Trophoblast cell (in vitro differentiated cells and primary cell): ENCODE results near the gene TMEM208.

ENCODE experiments used
- DNase-seq, 2 donors: peaks; one replicate each; pipeline ENCODE4 v3.0.0-alpha.2; 2016
- H2AFZ ChIP-seq: 2 replicates; pipeline ENCODE4 v1.6.1; 2013; ENCODE audit warnings: low read length, moderate library complexity, mild to moderate bottlenecking; ENCODE audit not compliant: insufficient read depth, poor library complexity
- H2AK5ac ChIP-seq: 2 replicates; pipeline ENCODE4 v1.6.1; 2013; ENCODE audit warnings: mild to moderate bottlenecking, low read length
- H2BK120ac ChIP-seq: 2 replicates; pipeline ENCODE4 v1.6.1; 2013; ENCODE audit warnings: low read length, mild to moderate bottlenecking, moderate library complexity; ENCODE audit not compliant: insufficient read depth, poor library complexity
- H2BK12ac ChIP-seq: 2 replicates; pipeline ENCODE4 v1.6.1; 2013; ENCODE audit warnings: mild to moderate bottlenecking, low read length, moderate library complexity
- H2BK5ac ChIP-seq: 2 replicates; pipeline ENCODE4 v1.6.1; 2013; ENCODE audit warnings: low read length, low read depth, moderate library complexity, mild to moderate bottlenecking; ENCODE audit not compliant: poor library complexity
- H3K14ac ChIP-seq: 2 replicates; pipeline ENCODE4 v1.6.1; 2013; ENCODE audit warnings: mild to moderate bottlenecking, low read length
- H3K18ac ChIP-seq: 2 replicates; pipeline ENCODE4 v1.6.1; 2013; ENCODE audit warnings: mild to moderate bottlenecking, low read length
- H3K23ac ChIP-seq: 2 replicates; pipeline ENCODE4 v1.6.1; 2013; ENCODE audit warnings: low read length
- H3K27ac ChIP-seq: 2 replicates; pipeline ENCODE4 v1.5.1; 2013; ENCODE audit warnings: low read depth, mild to moderate bottlenecking, inconsistent platforms, low read length, moderate library complexity
- H3K27me3 ChIP-seq: 2 replicates; pipeline ENCODE4 v1.6.1; 2013; ENCODE audit warnings: inconsistent platforms, mild to moderate bottlenecking, low read length, moderate library complexity; ENCODE audit not compliant: insufficient read depth
- H3K36me3 ChIP-seq, 2 experiments: 1 replicate in 1 of 2; 2 replicates in 1 of 2; pipeline ENCODE4 v1.6.1; 2013; ENCODE audit warnings: low read length in 2 of 2, mild to moderate bottlenecking in 2 of 2, moderate library complexity in 1 of 2; ENCODE audit not compliant: insufficient read depth in 2 of 2, control insufficient read depth in 1 of 2
- H3K4ac ChIP-seq: 2 replicates; pipeline ENCODE4 v1.6.1; 2013; ENCODE audit warnings: low read depth, mild to moderate bottlenecking, low read length, moderate library complexity
- H3K4me1 ChIP-seq, 2 experiments: 1 replicate in 1 of 2; 2 replicates in 1 of 2; pipeline ENCODE4 v1.6.1; 2013; ENCODE audit warnings: low read length in 2 of 2, mild to moderate bottlenecking in 2 of 2, moderate library complexity in 1 of 2; ENCODE audit not compliant: insufficient read depth in 2 of 2, control insufficient read depth in 1 of 2
- H3K4me2 ChIP-seq: 2 replicates; pipeline ENCODE4 v1.6.1; 2013; ENCODE audit warnings: inconsistent platforms, mild to moderate bottlenecking, low read length, moderate library complexity
- H3K4me3 ChIP-seq: 2 replicates; pipeline ENCODE4 v1.5.1; 2013; ENCODE audit warnings: mild to moderate bottlenecking, low read depth, low read length, inconsistent platforms
- H3K79me1 ChIP-seq: one replicate; pipeline ENCODE4 v1.6.1; 2013; ENCODE audit warnings: low read length
- H3K79me2 ChIP-seq: 2 replicates; pipeline ENCODE4 v1.6.1; 2013; ENCODE audit warnings: low read length, mild to moderate bottlenecking; ENCODE audit not compliant: control insufficient read depth, insufficient read depth, poor library complexity
- H3K9ac ChIP-seq: 2 replicates; pipeline ENCODE4 v1.6.1; 2013; ENCODE audit warnings: mild to moderate bottlenecking, low read length
- H3K9me3 ChIP-seq: 2 replicates; pipeline ENCODE4 v1.6.1; 2013; ENCODE audit warnings: low read depth, mild to moderate bottlenecking, control low read depth, inconsistent platforms, low read length; ENCODE audit not compliant: insufficient read depth
- H4K12ac ChIP-seq: 2 replicates; pipeline ENCODE4 v1.6.1; 2013; ENCODE audit warnings: low read depth, mild to moderate bottlenecking, low read length, moderate library complexity
- H4K8ac ChIP-seq: 2 replicates; pipeline ENCODE4 v1.6.1; 2013; ENCODE audit warnings: low read depth, mild to moderate bottlenecking, low read length, moderate library complexity
- H4K91ac ChIP-seq: one replicate; pipeline ENCODE4 v1.6.1; 2013; ENCODE audit warnings: low read depth, mild to moderate bottlenecking, low read length, moderate library complexity
- WGBS: extraction: QIAGEN DNeasy Blood & Tissue Kit; methylation state at CpG from one replicate; pipeline ENCODE4 v1.1.7; 2013; ENCODE audit warnings: missing lambda C conversion rate; ENCODE audit not compliant: insufficient read length, insufficient coverage; ENCODE audit errors: extremely low coverage; 5-methylcytosine and 5-hydroxymethylcytosine counted together

TMEM208 gene

GRCh38 chr16:67223992-67224391 lies 2.9 kb upstream of the TMEM208 start:
- H4K12ac ChIP-seq: no peak overlapping the region
- H2BK120ac ChIP-seq: no peak overlapping the region
- no peak overlapping the region for H3K23ac ChIP-seq
- H3K9me3 ChIP-seq: peaks cover 1% of the 10 kb centered on the region
- no peak overlapping the region for H3K4ac ChIP-seq
- no peak overlapping the region for H2AFZ ChIP-seq
- no peak overlapping the region for H3K4me3 ChIP-seq
- H2BK5ac ChIP-seq: no peak overlapping the region
- no peaks in the 10 kb centered on the region for H3K27me3 ChIP-seq
- H3K18ac ChIP-seq: no peak overlapping the region
- H4K8ac ChIP-seq: no peak overlapping the region
- H4K91ac ChIP-seq: no peak overlapping the region
- peaks cover 9% of the 10 kb centered on the region for H3K79me2 ChIP-seq
- peaks cover 12% of the 10 kb centered on the region in 2 experiments for H3K4me1 ChIP-seq
- H3K4me2 ChIP-seq: no peak overlapping the region
- no peak overlapping the region for H3K27ac ChIP-seq
- no peak overlapping the region for H2BK12ac ChIP-seq
- peaks cover 11% of the 10 kb centered on the region in 2 experiments for H3K36me3 ChIP-seq
- H3K79me1 ChIP-seq: peaks cover 8% of the 10 kb centered on the region
- WGBS: no CpG with 5 or more reads among the region's 3 CpGs
- no peak overlapping the region for H3K9ac ChIP-seq
- DNase-seq: no peak
- no peak overlapping the region for H2AK5ac ChIP-seq
- H3K14ac ChIP-seq: no peak overlapping the region

DNA sequence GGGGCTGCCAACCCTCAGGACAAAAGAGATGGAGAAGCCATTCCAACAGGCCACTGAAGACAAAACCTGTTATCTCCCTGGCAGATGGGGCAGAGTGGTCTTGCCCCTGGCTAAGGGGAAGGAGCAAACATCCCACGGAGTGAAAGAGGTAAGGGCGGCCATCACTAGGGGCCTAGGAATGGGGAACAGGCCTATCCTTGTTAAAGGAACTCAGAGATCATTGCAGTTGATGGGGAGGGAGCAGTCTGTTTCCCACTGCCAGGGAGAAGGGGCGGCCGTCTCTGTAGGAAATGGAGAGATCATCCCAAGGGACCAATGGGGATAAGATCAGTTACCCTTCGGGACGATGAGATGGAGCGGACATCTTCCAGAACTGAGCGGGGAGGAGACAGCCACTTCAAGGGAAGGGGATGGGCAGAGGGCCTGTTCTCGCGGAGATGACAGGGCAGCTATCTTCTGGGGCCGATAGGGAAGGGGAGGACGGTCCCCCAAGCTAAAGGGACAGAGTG lies 581 bp upstream of the TMEM208 start:
- H3K9ac ChIP-seq: no peak overlapping the region
- peaks cover 8% of the 10 kb centered on the region for H3K79me1 ChIP-seq
- H4K12ac ChIP-seq: peak overlapping the region; percentile 89
- H3K23ac ChIP-seq: no peak overlapping the region
- no peak overlapping the region for H2AK5ac ChIP-seq
- H3K4me1 ChIP-seq: peaks cover 12% of the 10 kb centered on the region in 2 experiments
- peak overlapping the region; percentile 73 for H2AFZ ChIP-seq
- peaks cover 1% of the 10 kb centered on the region for H3K9me3 ChIP-seq
- peak overlapping the region; percentile 82 for H3K4me2 ChIP-seq
- H4K91ac ChIP-seq: peak overlapping the region; percentile 73
- no peak overlapping the region for H2BK5ac ChIP-seq
- peak overlapping the region; percentile 44 for H3K18ac ChIP-seq
- H3K14ac ChIP-seq: peak overlapping the region; percentile 59
- no peak overlapping the region for H2BK120ac ChIP-seq
- H3K4ac ChIP-seq: peak overlapping the region; percentile 38
- H3K27me3 ChIP-seq: no peaks in the 10 kb centered on the region
- peak overlapping the region; percentile 79 for H3K4me3 ChIP-seq
- no CpG with 5 or more reads among the region's 12 CpGs for WGBS
- no peak for DNase-seq
- peak overlapping the region; percentile 42 for H2BK12ac ChIP-seq
- peaks cover 34% of the 10 kb centered on the region in 2 experiments for H3K36me3 ChIP-seq
- H3K27ac ChIP-seq: no peak overlapping the region
- peaks cover 9% of the 10 kb centered on the region for H3K79me2 ChIP-seq
- H4K8ac ChIP-seq: peak overlapping the region; percentile 91

DNA sequence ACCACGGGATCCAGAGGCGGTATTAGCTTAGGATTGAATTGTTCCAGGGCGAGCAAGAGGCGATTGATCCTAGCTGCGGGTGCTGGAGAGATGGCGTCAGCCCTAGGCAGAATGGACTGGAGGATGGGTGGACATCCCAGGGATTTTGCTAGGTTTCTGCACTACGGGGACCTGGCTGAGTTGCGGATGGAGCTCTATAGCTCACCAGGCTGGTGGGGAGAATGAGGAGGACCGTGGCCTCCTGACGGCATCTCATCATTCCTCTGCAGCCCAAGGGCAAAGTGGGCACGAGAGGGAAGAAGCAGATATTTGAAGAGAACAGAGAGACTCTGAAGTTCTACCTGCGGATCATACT lies 614 bp downstream of the TMEM208 start:
- H3K79me2 ChIP-seq: peaks cover 9% of the 10 kb centered on the region
- peak overlapping the region; percentile 94 for H4K91ac ChIP-seq
- peak overlapping the region; percentile 87 for H3K9ac ChIP-seq
- peak overlapping the region; percentile 99 for H4K8ac ChIP-seq
- H3K27ac ChIP-seq: no peak overlapping the region
- H2BK12ac ChIP-seq: no peak overlapping the region
- DNase-seq: no peak
- peaks cover 41% of the 10 kb centered on the region in 2 experiments for H3K36me3 ChIP-seq
- H3K23ac ChIP-seq: no peak overlapping the region
- H2BK5ac ChIP-seq: no peak overlapping the region
- H3K79me1 ChIP-seq: peaks cover 8% of the 10 kb centered on the region
- no CpG with 5 or more reads among the region's 12 CpGs for WGBS
- H3K4me2 ChIP-seq: peak overlapping the region; percentile 76
- peak overlapping the region; percentile 86 for H2AFZ ChIP-seq
- peak overlapping the region; percentile 56 for H2BK120ac ChIP-seq
- H3K14ac ChIP-seq: peak overlapping the region; percentile 96
- H4K12ac ChIP-seq: peak overlapping the region; percentile 96
- peak overlapping the region; percentile 99 for H2AK5ac ChIP-seq
- H3K4me1 ChIP-seq: peaks cover 12% of the 10 kb centered on the region in 2 experiments
- peak overlapping the region; percentile 98 for H3K4ac ChIP-seq
- peak overlapping the region; percentile 95 for H3K4me3 ChIP-seq
- peak overlapping the region; percentile 88 for H3K18ac ChIP-seq
- H3K9me3 ChIP-seq: peaks cover 1% of the 10 kb centered on the region
- H3K27me3 ChIP-seq: no peaks in the 10 kb centered on the region

DNA sequence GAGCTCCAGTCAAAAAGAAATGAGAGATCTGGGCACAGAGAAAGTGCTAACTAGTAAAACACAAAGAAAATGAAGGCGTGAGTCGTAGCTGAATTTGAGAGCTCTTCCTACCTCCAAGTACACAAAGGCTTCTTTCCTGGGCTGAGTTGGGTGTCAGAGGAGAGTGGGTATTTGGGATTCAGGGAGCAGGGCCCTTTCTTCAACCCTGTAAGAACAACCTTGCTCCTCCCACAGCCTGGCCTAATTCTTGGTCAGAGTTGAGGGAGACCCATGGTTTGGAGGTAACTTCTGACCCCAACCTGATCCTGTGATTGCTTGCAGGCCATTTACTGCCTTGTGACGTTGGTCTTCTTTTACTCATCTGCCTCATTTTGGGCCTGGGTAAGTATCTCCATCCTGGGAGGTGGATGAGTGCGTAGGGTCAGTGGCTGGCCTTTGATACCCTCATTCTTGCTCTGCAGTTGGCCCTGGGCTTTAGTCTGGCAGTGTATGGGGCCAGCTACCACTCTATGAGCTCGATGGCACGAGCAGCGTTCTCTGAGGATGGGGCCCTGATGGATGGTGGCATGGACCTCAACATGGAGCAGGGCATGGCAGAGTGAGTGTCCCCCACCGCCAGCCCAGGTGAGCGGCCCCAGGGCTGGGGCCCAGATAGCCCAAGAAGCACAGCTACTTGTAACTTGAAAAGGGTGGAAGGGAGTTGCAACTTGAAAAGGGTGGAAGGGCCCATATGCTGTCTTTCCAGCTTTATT lies 1.3 kb downstream of the TMEM208 start:
- Histone ChIP-seq H3K9me3 (no peaks in the 10 kb centered on the region), H2BK12ac (no peak overlapping the region), H3K36me3 (peaks cover 41% of the 10 kb centered on the region in 2 experiments), H4K8ac (peak overlapping the region; percentile 26), H3K14ac (no peak overlapping the region), H3K27ac (no peak overlapping the region), H3K79me1 (peaks cover 8% of the 10 kb centered on the region), H3K27me3 (no peaks in the 10 kb centered on the region), H2BK120ac (no peak overlapping the region), H4K12ac (no peak overlapping the region), H2BK5ac (no peak overlapping the region), H3K79me2 (peaks cover 9% of the 10 kb centered on the region), H2AFZ (no peak overlapping the region), H3K4me2 (peak overlapping the region; percentile 76), H4K91ac (no peak overlapping the region), H3K9ac (no peak overlapping the region), H3K18ac (no peak overlapping the region), H3K4me3 (no peak overlapping the region), H3K4me1 (peaks cover 12% of the 10 kb centered on the region in 2 experiments), H3K4ac (peak overlapping the region; percentile 98), H2AK5ac (no peak overlapping the region), H3K23ac (no peak overlapping the region)
- no peak for DNase-seq
- no CpG with 5 or more reads among the region's 9 CpGs for WGBS
